NCI-H1048 (cell line): ENCODE data around the gene TRIM22.
A peak's percentile ranks its signal among the peaks of the same experiment; 100 is the strongest.
"Not testable (repeated sequence)": the region's sequence is repeated elsewhere in the genome, so short reads cannot be mapped to it uniquely, and the experiment has no call there.

Experiments used
- DNase-seq: peaks from one replicate; lab custom pipeline; 2025; lab: John Stamatoyannopoulos, UW

TRIM22 gene

DNA sequence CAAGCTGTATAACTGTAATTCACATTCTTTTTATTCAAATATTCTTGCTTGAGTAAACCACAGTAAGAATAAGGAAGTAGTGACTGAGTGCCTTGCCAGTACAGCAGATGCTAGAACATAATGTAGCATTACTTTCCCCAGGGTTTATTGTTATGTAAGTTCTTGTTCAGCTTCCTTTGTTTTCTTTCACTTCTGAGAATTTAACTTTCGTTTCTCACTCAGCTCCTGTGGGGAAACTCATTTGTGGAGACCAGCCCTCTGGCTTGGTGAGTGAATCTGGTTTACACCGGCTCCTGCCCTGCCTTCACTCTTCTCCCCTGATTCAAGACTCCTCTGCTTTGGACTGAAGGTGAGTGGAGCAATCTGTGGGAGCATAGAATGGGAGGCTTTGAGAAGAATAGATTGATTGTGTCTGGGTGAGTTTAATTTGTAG lies at the start of gene TRIM22:
Gene TRIM22, plus strand, starts transcription at position 240 of the 433 bp plus-strand sequence. CDS start 6,443 bp downstream, outside the sequence.
- peak; percentile 39 for DNase-seq

- no peak for DNase-seq
Measured at GRCh38 chr11:5639953-5640352, 49.6 kb upstream of the TRIM22 start.

GRCh38 chr11:5643585-5643984 lies 46.0 kb upstream of the TRIM22 start:
- no peak for DNase-seq

- no peak for DNase-seq
Measured at GRCh38 chr11:5646139-5646538, 43.5 kb upstream of the TRIM22 start.

DNA sequence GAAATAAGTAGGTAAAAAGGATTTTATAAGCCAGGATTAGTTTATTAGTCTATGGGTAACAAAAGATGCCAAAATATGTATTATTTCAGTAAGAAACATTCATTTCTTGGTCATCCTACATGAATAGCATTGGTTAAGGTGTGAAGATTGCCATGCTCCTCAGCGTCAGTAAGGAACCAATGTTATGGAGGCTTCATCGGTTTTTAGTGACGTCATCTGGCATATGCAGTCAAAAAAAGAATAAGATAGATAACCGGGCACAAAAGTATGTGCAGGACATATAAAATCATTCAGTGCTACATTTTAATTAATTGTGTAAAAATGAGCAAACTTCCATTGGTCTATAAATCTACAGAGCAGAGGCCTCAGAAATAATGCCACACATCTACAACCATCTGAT lies 34.1 kb upstream of the TRIM22 start:
- no peak for DNase-seq

- DNase-seq, result not testable (repeated sequence)
Measured at GRCh38 chr11:5656956-5657355, 32.6 kb upstream of the TRIM22 start.

- no peak for DNase-seq
Measured at GRCh38 chr11:5658318-5658717, 31.3 kb upstream of the TRIM22 start.

- DNase-seq, result no peak
Measured at GRCh38 chr11:5663511-5663910, 26.1 kb upstream of the TRIM22 start.

GRCh38 chr11:5665051-5665570 lies 24.5 kb upstream of the TRIM22 start:
- DNase-seq, result no peak

- no peak for DNase-seq
Measured at GRCh38 chr11:5665746-5666401, 23.7 kb upstream of the TRIM22 start.

DNA sequence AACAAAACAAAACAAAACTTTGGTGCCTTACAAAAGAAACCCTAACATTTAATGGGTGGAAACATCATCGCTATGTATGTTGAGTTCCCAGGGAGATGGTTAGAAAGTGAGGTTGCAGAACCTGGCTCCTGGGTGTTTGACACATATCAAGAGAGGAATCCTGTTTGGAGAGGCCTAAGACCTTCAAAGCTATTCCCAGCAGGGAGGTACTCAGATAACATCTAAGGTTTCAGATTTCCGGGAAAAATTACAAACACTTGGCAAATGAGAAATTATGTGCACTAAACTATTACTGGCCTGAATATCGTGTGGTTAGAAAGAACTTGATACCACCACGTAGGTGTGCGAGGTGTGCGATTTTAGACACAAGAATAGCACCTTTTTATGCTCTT lies 23.2 kb upstream of the TRIM22 start:
- DNase-seq, result no peak

DNA sequence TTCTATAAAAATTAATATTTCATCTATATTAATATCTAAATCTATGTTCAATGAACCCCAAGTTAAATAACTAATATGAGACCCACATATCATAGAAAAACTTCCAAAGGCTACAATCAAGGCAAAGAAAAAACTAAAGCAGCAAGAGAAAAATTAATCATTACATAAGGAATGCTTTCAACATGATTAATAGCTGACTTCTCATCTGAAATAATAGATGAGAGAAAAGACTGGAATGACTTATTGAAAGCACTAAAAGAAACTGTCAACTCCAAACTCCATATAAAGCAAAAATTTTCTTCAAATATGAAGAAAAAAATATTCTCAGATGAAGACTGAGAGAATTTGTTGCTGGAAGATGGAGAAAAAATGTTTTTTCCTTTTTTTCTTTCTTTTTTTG lies 17.8 kb upstream of the TRIM22 start:
- DNase-seq, result no peak

DNA sequence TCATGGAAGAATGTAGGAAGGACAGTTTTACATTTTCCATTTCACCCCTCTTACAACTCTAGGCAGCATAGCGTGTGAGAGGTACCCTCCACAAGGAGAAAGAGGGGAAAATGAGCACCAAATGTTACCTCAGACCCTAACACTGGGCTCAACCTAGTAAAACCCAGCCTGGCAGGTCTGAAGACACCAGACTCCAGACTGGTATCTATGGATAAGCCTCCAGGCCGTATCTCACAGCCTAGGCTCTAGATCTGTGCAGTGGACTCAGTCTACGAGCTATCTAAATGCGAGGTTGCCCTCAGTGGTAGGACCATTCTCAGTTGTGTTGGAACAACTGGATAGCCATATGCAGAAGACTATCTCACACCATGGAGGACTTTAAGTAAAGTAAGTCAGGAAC lies 15.2 kb upstream of the TRIM22 start:
- DNase-seq, result no peak

DNA sequence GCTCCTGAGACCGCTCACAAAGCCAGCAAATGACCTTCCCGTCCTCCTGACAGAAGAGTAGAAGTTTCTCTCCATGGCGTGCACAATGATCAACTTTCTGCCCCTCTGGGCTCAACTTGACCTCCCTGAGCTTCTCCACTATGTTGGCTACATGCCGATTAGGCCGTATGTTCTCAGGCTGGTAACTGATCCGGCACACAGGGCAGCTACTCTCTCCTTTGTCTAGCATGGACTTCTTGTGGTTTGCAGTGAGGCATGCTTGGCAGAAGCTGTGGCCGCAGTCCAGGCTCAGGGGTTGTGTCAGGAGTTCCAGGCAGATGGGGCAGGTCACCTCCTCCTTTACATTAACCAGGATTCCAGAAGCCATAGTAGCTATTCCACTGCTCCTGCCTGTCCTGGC lies 9.8 kb upstream of the TRIM22 start:
- no peak for DNase-seq

GRCh38 chr11:5682890-5683441 lies 6.6 kb upstream of the TRIM22 start:
- DNase-seq, result not testable (repeated sequence)

DNA sequence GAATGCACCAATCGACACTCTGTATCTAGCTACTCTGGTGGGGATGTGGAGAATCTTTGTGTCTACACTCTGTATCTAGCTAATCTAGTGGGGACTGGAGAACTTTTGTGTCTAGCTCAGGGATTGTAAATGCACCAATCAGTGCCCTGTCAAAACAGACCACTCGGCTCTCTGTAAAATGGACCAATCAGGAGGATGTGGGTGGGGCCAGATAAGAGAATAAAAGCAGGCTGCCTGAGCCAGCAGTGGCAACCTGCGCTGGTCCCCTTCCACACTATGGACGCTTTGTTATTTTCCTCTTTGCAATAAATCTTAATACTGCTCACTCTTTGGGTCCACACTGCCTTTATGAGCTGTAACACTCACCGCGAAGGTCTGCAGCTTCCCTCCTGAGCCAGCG lies 6.0 kb upstream of the TRIM22 start:
- DNase-seq, result not testable (repeated sequence)

DNA sequence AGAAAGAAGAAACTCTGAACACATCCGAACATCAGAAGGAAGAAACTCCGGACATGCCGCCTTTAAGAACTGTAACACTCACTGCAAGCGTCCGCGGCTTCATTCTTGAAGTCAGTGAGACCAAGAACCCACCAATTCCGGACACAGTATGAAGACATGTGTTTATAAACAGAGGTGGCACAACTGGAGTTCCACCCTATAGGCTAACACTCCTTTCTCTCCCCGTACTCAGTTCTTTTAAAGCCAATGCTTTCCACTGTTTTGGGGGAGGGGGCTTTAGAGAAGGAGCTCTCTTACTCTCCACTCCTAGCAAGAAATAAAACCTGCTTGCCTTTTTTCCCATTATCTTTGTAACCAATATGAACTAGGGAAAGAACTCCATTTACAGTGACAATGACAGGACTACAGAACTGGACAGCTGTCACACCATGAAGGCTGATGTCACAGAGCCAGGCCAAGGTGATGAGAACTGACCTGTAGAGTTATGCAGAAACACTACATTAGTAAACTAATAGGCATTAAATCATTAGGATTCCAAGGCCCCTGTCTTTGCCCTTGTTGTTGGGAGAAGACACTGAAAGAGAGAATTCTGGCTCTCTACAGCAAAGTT lies 5.4 kb upstream of the TRIM22 start:
- DNase-seq, result no peak

GRCh38 chr11:5684646-5685362 lies 4.8 kb upstream of the TRIM22 start, which contains the start of gene TRIM5:
TSS of gene TRIM5 (minus strand) at chr11:5685074. CDS start at chr11:5680177, 4,897 bp downstream.
- DNase-seq, result peak; percentile 77

DNA sequence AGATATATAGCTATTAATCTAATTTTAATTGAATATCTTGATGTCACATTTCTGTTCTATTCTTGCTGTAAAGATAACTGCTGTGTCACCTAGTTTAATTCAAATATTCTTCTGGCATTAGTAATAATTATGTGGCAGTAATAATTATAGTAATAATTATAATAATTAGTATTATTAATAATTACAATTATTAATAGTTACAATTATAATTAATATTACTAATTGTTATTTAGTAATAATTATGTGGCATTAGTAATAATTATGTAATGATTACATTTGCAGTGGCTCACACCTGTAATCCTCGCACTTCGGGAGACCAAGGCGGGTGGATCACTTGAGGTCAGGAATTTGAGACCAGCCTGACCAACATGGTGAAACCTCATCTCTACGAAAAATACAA lies 3.2 kb upstream of the TRIM22 start:
- DNase-seq, result no peak

- no peak for DNase-seq
Measured at GRCh38 chr11:5688482-5688881, 1.1 kb upstream of the TRIM22 start.

DNA sequence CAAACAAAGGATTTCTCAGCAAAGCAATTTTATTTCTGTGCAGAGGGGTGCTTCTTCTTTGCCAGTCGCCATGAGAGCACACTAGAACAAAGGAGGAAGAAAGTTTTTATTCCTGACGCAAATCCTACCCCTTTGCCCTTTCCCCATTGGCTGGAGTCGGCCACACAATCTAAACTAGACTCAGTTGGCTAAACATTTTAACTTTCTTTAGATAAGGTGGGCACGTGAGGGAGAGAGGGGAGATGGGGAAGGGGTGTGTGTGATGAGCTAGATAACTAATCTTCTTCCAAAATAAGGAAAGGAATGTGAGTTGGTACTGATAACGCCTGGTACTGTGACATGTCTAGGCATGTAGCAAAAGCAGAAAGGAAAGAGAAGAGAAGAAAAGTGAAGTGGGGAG lies 626 bp downstream of the TRIM22 start:
- no peak for DNase-seq

GRCh38 chr11:5690736-5691135 lies 1.1 kb downstream of the TRIM22 start:
- DNase-seq, result no peak
